SK-N-SH (cell line): ENCODE data around the gene MAML3. TPM values are rescaled to one million over a fixed set of nuclear protein-coding genes. Genes with fewer than 3 reads are reported as not detected.

ENCODE experiments used
- CTCF ChIA-PET: fragments of 300-600, 350-600 bp; formaldehyde crosslinking; extraction: SDS; loops from one replicate; lab custom pipeline; 2021; lab: Yijun Ruan, JAX
- POLR2A ChIA-PET: fragments of 350-600 bp; sonication (Branson Sonifier 250); formaldehyde crosslinking; extraction: SDS; loops from one replicate; lab custom pipeline; 2020; ENCODE audit warnings: antibody characterized with exemption, inconsistent platforms; lab: Yijun Ruan, JAX
- DNase-seq: peaks from one replicate; pipeline ENCODE4 v3.0.0; 2012
- H2AFZ ChIP-seq: fragments of 200-600 bp; sonication (generic); 2 replicates; pipeline ENCODE4 v1.8.1; 2016; ENCODE audit warnings: antibody characterized with exemption, mild to moderate bottlenecking, low read depth
- H3F3A ChIP-seq: fragments of 200-600 bp; sonication (generic); replicated peaks from 2 replicates; pipeline ENCODE3; 2016; ENCODE audit warnings: antibody characterized with exemption, mild to moderate bottlenecking; ENCODE audit not compliant: insufficient read depth
- H3K27ac ChIP-seq, 2 experiments: fragments of 200-500 bp in 1 of 2; fragments of 200-600 bp in 1 of 2; sonication (Bioruptor generic) in 1 of 2; sonication (generic), shearing (Covaris generic) in 1 of 2; 2 replicates each; pipeline versions ENCODE4 v1.5.1 to v1.6.1; 2014 to 2016; ENCODE audit warnings: low read depth in 2 of 2, inconsistent platforms in 1 of 2, low read length in 1 of 2, mild to moderate bottlenecking in 1 of 2, mixed read lengths in 1 of 2
- H3K27me3 ChIP-seq: fragments of 200-600 bp; sonication (generic), shearing (Covaris generic); 2 replicates; pipeline ENCODE4 v1.6.1; 2016; ENCODE audit warnings: mixed run types; ENCODE audit not compliant: insufficient read depth
- H3K36me3 ChIP-seq, 2 experiments: fragments of 200-500 bp in 1 of 2; fragments of 200-600 bp in 1 of 2; sonication (Bioruptor generic) in 1 of 2; sonication (generic) in 1 of 2; replicated peaks in 1 of 2; 2 replicates each; pipeline versions ENCODE3 to v1.5.1; 2014 to 2016; ENCODE audit warnings: low read length in 1 of 2, mild to moderate bottlenecking in 1 of 2; ENCODE audit not compliant: insufficient read depth in 2 of 2, control insufficient read depth in 1 of 2
- H3K4me1 ChIP-seq, 2 experiments: fragments of 200-500 bp in 1 of 2; fragments of 200-600 bp in 1 of 2; sonication (Bioruptor generic) in 1 of 2; sonication (generic), shearing (Covaris generic) in 1 of 2; 2 replicates each; pipeline versions ENCODE4 v1.5.1 to v1.6.1; 2014 to 2016; ENCODE audit warnings: low read depth in 1 of 2, low read length in 1 of 2, mixed run types in 1 of 2; ENCODE audit not compliant: insufficient read depth in 2 of 2, control insufficient read depth in 1 of 2
- H3K4me2 ChIP-seq: fragments of 200-600 bp; sonication (generic), shearing (Covaris generic); 2 replicates; pipeline ENCODE4 v1.6.1; 2017; ENCODE audit warnings: mixed run types
- H3K4me3 ChIP-seq, 2 experiments: fragments of 200-500 bp in 1 of 2; fragments of 200-600 bp in 1 of 2; sonication (Bioruptor generic) in 1 of 2; sonication (generic), shearing (Covaris generic) in 1 of 2; 2 replicates each; pipeline versions ENCODE4 v1.5.1 to v1.8.1; 2014 to 2016; ENCODE audit warnings: low read depth in 2 of 2, inconsistent platforms in 1 of 2, low read length in 1 of 2, mild to moderate bottlenecking in 1 of 2, mixed read lengths in 1 of 2, moderate library complexity in 1 of 2
- H3K79me2 ChIP-seq: fragments of 200-600 bp; sonication (generic); 2 replicates; pipeline ENCODE4 v1.8.1; 2017; ENCODE audit warnings: mild to moderate bottlenecking; ENCODE audit not compliant: insufficient read depth
- H3K9ac ChIP-seq: fragments of 200-600 bp; sonication (generic); 2 replicates; pipeline ENCODE4 v1.6.1; 2017; ENCODE audit warnings: mixed run types
- H3K9me2 ChIP-seq: fragments of 200-600 bp; sonication (generic); 2 replicates; pipeline ENCODE4 v1.6.1; 2017; ENCODE audit warnings: mixed run types
- H3K9me3 ChIP-seq: fragments of 200-600 bp; sonication (generic); 2 replicates; pipeline ENCODE4 v1.6.1; 2017; ENCODE audit warnings: mixed run types, mild to moderate bottlenecking, moderate library complexity
- H4K20me1 ChIP-seq: fragments of 200-600 bp; sonication (generic); 2 replicates; pipeline ENCODE4 v1.6.1; 2017; ENCODE audit warnings: mild to moderate bottlenecking, mixed run types; ENCODE audit not compliant: insufficient read depth
- CTCF ChIP-seq: fragments of 200-600 bp; sonication (generic); IDR thresholded peaks from 2 replicates; pipeline ENCODE4 v1.6.1; 2017; ENCODE audit warnings: antibody characterized with exemption, mild to moderate bottlenecking, moderate library complexity
- EP300 ChIP-seq, 2 experiments: IDR thresholded peaks; 2 replicates each; pipeline versions ENCODE4 v1.4.0 to v1.6.1; 2012; ENCODE audit warnings: borderline replicate concordance in 1 of 2, low read depth in 1 of 2, low read length in 1 of 2
- EZH2phosphoT487 ChIP-seq: fragments of 200-600 bp; sonication (generic); IDR thresholded peaks from 2 replicates; pipeline ENCODE4 v1.6.1; 2017; ENCODE audit warnings: low read depth, mixed run types, mild to moderate bottlenecking, antibody characterized with exemption, moderate library complexity, borderline replicate concordance
- FOXJ3 ChIP-seq: sonication (generic); formaldehyde crosslinking; IDR thresholded peaks from 2 replicates; pipeline ENCODE4 v1.5.1; 2020; ENCODE audit warnings: mild to moderate bottlenecking, missing genetic modification reagents
- IRF3 ChIP-seq: fragments of 150-350 bp; IDR thresholded peaks from 2 replicates; pipeline ENCODE4 v1.6.1; 2016; ENCODE audit warnings: mild to moderate bottlenecking, low read depth, low read length
- MAX ChIP-seq: IDR thresholded peaks from 2 replicates; pipeline ENCODE4 v1.4.0; 2012; ENCODE audit warnings: low read depth
- MEF2A ChIP-seq: IDR thresholded peaks from 2 replicates; pipeline ENCODE4 v1.4.0; 2012; ENCODE audit warnings: low read depth, borderline replicate concordance
- MXI1 ChIP-seq: IDR thresholded peaks from 2 replicates; pipeline ENCODE4 v1.6.1; 2012; ENCODE audit warnings: mild to moderate bottlenecking, low read depth, low read length, improper control_type of control experiment
- NFIC ChIP-seq: IDR thresholded peaks from 2 replicates; pipeline ENCODE4 v1.4.0; 2012; ENCODE audit warnings: borderline replicate concordance
- NRF1 ChIP-seq: IDR thresholded peaks from 2 replicates; pipeline ENCODE4 v1.6.1; 2012; ENCODE audit warnings: low read depth, mild to moderate bottlenecking, low read length
- PBX3 ChIP-seq: IDR thresholded peaks from 2 replicates; pipeline ENCODE4; 2012
- POLR2AphosphoS5 ChIP-seq: IDR thresholded peaks from 2 replicates; pipeline ENCODE4 v1.6.1; 2012; ENCODE audit warnings: low read depth, low read length
- REST ChIP-seq: IDR thresholded peaks from 2 replicates; pipeline ENCODE4 v1.6.1; 2012; ENCODE audit warnings: mild to moderate bottlenecking, low read depth, low read length, moderate library complexity
- RFX5 ChIP-seq: IDR thresholded peaks from 2 replicates; pipeline ENCODE4 v1.6.1; 2012; ENCODE audit warnings: mild to moderate bottlenecking, improper control_type of control experiment, low read length
- SIN3A ChIP-seq: IDR thresholded peaks from 2 replicates; pipeline ENCODE4 v1.6.1; 2012; ENCODE audit warnings: low read depth, mild to moderate bottlenecking, low read length, moderate library complexity, borderline replicate concordance
- SMC3 ChIP-seq: IDR thresholded peaks from 2 replicates; pipeline ENCODE4 v1.6.1; 2012; ENCODE audit warnings: low read depth, low read length, improper control_type of control experiment
- YY1 ChIP-seq: IDR thresholded peaks from 2 replicates; pipeline ENCODE4 v1.4.0; 2012; ENCODE audit warnings: low read depth, mild to moderate bottlenecking
- ZBTB33 ChIP-seq: IDR thresholded peaks from 2 replicates; pipeline ENCODE4 v1.4.0; 2012; ENCODE audit warnings: low read depth, borderline replicate concordance
- WGBS: methylation state at CpG from one replicate; pipeline ENCODE4 v1.1.6; 2017; ENCODE audit warnings: low lambda C conversion rate; 5-methylcytosine and 5-hydroxymethylcytosine counted together
- polyA plus RNA-seq, 3 experiments: library from polyadenylated mRNA; depleted of rRNA; stranded (reverse); fragments of >200 nt; gene quantifications; 2 replicates each; pipeline ENCODE4 v1.2.3, GENCODE V29; 2012

MAML3 gene
- polyA plus RNA-seq, 1 of the 3 experiments (the other 2 are of a cell fraction), result 5.3 TPM

- TF ChIP-seq CTCF, result no peak
- TF ChIP-seq NRF1, result no peak
- TF ChIP-seq IRF3, result no peak
- no peak for TF ChIP-seq SMC3
- no peak for TF ChIP-seq NFIC
- TF ChIP-seq EZH2phosphoT487, result no peak
- TF ChIP-seq FOXJ3 (CRISPR knock-in tag), result no peak
- no peak for TF ChIP-seq RFX5
- no peak for TF ChIP-seq YY1
- TF ChIP-seq MXI1, result peak; percentile 55; the same call in 1 of the 2 replicates
- no peak for TF ChIP-seq MEF2A
Observed at GRCh38 chr4:139907001-139907809, 246.8 kb downstream of the MAML3 start (continued).

- Histone ChIP-seq H3K4me1 (peaks cover 0 to 50% of the 10 kb centered on the region in 2 experiments; a peak in 3 of 4 replicates), H3K9ac (no peak overlapping the region), H3K36me3 (no peaks in the 10 kb centered on the region), H4K20me1 (no peaks in the 10 kb centered on the region), H2AFZ (no peak overlapping the region), H3K79me2 (no peaks in the 10 kb centered on the region), H3K4me2 (no peak overlapping the region), H3K27ac (peak overlapping the region in 1 of 2 experiments; percentile 85; a peak in 1 of 4 replicates), H3K4me3 (no peak overlapping the region), H3K27me3 (no peaks in the 10 kb centered on the region), H3K9me3 (no peaks in the 10 kb centered on the region), H3K9me2 (no peaks in the 10 kb centered on the region), H3F3A (no peaks in the 10 kb centered on the region)
- ChIA-PET POLR2A (interaction anchor here (0.6 kb wide), 1 partner anchor 14 kb away, joined by 3 read pairs; no protein-coding TSS in a partner anchor), CTCF (interaction anchor here (1.0 to 1.5 kb wide), 2 partner anchors 12 to 39 kb away, joined by 3 read pairs; no protein-coding TSS in a partner anchor)
- WGBS, result 63% methylated on average over 1 of the region's 1 CpG
- DNase-seq, result no peak
- TF ChIP-seq MAX (no peak), MXI1 (no peak), EP300 (IDR thresholded peaks at IDR 0.05; ENCODE audit: borderline replicate concordance in 1 of 2, low read depth in 1 of 2, low read length in 1 of 2) (no peak), ZBTB33 (no peak), PBX3 (no peak), SMC3 (no peak), RFX5 (no peak), SIN3A (no peak), REST (no peak), POLR2AphosphoS5 (no peak)
Observed at GRCh38 chr4:139905489-139905888, 248.5 kb downstream of the MAML3 start.
